Epithelial cell of esophagus (primary cell): ENCODE measurements around the gene BRWD1.
A peak's percentile ranks its signal among the peaks of the same experiment; 100 is the strongest.

Experiments
- DNase-seq: peaks from one replicate; pipeline ENCODE4 v3.0.0; 2010; ENCODE audit warnings: low read depth
- H3K4me3 ChIP-seq: 2 replicates; pipeline ENCODE4 v1.5.1; 2011; ENCODE audit warnings: mild to moderate bottlenecking, low read length, control low read depth
- CTCF ChIP-seq: IDR thresholded peaks from 2 replicates; pipeline ENCODE4 v1.5.1; 2011; ENCODE audit warnings: low read depth, mild to moderate bottlenecking, low read length, control low read depth, inconsistent platforms; ENCODE audit not compliant: insufficient read depth; ENCODE audit errors: missing control alignments

BRWD1 gene

GRCh38 chr21:39319251-39319756 is 5.9 kb upstream of the BRWD1 start:
- no peak for DNase-seq
- no peak for TF ChIP-seq CTCF
- H3K4me3 ChIP-seq, result no peak overlapping the region

GRCh38 chr21:39318091-39318959 is 4.9 kb upstream of the BRWD1 start:
- no peak for TF ChIP-seq CTCF
- DNase-seq, result no peak

GRCh38 chr21:39317134-39318090 is 4.0 kb upstream of the BRWD1 start:
- no peak overlapping the region for H3K4me3 ChIP-seq
- no peak for TF ChIP-seq CTCF
- peak; percentile 34 for DNase-seq

More at GRCh38 chr21:39318091-39318959, 4.9 kb upstream of the BRWD1 start:
- H3K4me3 ChIP-seq, result no peak overlapping the region

GRCh38 chr21:39316729-39317128 is 3.3 kb upstream of the BRWD1 start:
- TF ChIP-seq CTCF, result no peak
- DNase-seq, result peak; percentile 22
- no peak overlapping the region for H3K4me3 ChIP-seq

- no peak for TF ChIP-seq CTCF
- peak; percentile 71 for DNase-seq
- H3K4me3 ChIP-seq, result no peak overlapping the region
Measured at GRCh38 chr21:39315603-39316445, 2.4 kb upstream of the BRWD1 start.
